ENCODE data around the gene SLC25A4. TPM values are rescaled to one million over a fixed set of nuclear protein-coding genes. Genes with fewer than 3 reads are reported as not detected.
"Not testable (repeated sequence)": the region's sequence is repeated elsewhere in the genome, so short reads cannot be mapped to it uniquely, and the experiment has no call there.

SLC25A4 gene
- total RNA-seq, 4 donors from 2014 or later = 360 to 914 (median 389) TPM

DNA sequence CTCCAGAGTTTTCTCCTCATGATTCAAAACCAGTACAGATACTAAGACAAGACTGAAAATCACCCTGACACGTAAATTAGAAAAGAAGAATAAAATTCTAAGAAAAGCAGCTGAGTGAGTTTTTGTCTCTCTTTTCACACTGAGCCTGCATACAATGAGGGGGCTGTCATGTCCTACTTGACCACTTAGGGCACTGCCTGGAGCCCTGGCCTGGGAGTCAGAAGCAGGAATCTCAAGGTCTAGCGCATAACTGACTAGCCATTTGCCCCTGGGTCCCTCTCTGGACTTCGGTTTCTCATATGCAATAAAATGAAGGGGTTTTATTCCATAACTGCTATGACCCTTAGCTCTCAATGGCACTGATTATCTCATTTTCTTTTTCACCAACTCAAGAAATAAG is 36.7 kb upstream of the SLC25A4 start:
- H3K27ac ChIP-seq = no peak overlapping the region
- no peaks in the 10 kb centered on the region for H3K27me3 ChIP-seq
- in situ Hi-C loops (cut with MboI; ENCODE audit: low sequenced_read_pairs in 4 of 4) (no loop called here), intact Hi-C loops (cut with DNase I; ENCODE audit: low total_unique reads) (no loop called here)
- no peaks in the 10 kb centered on the region for H3K36me3 ChIP-seq
- peaks cover 6 to 9% of the 10 kb centered on the region in 2 donors for H3K4me1 ChIP-seq
- TF ChIP-seq CTCF (IDR thresholded peaks at IDR 0.05 in 4 of 5, conservative IDR thresholded peaks at IDR 0.05 in 1 of 5) (no peak), POLR2A (IDR thresholded peaks at IDR 0.05) (no peak)
- no peaks in the 10 kb centered on the region for H3K9me3 ChIP-seq
- DNase-seq (no peak), ATAC-seq (no peak)
- H3K4me3 ChIP-seq = no peak overlapping the region

GRCh38 chr4:185107574-185107973 is 35.5 kb upstream of the SLC25A4 start:
- H3K9me3 ChIP-seq; ATAC-seq; DNase-seq; in situ Hi-C loops (cut with MboI; ENCODE audit: low sequenced_read_pairs in 4 of 4); H3K27ac ChIP-seq; H3K4me3 ChIP-seq; intact Hi-C loops (cut with DNase I; ENCODE audit: low total_unique reads); H3K36me3 ChIP-seq; H3K27me3 ChIP-seq: not testable (repeated sequence)
- peaks cover 17 to 22% of the 10 kb centered on the region in 2 donors for H3K4me1 ChIP-seq

DNA sequence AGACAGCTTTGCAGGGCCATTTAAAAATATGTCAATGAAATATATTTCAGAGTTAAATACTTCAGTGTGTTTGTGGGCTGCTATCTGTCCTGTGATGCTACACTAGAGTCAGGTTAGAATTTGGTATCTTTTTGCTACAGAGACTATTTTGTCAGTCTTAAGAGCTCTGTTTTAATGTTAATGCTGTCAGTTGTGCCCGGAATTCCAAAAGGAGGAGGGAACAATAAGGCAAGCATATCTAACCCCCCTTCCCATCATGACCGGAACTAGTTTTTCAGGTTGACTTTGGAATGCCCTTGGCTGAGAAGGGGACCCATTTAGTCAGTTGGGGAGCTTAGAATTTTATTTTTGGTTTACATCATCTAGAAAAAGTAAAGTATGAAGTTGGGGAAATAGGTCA is 34.9 kb upstream of the SLC25A4 start:
- DNase-seq (no peak), ATAC-seq (no peak)
- Histone ChIP-seq H3K36me3 (no peaks in the 10 kb centered on the region), H3K27ac (no peak overlapping the region), H3K4me1 (peaks cover 20 to 26% of the 10 kb centered on the region in 2 donors), H3K4me3 (no peak overlapping the region), H3K9me3 (no peaks in the 10 kb centered on the region), H3K27me3 (no peaks in the 10 kb centered on the region)
- in situ Hi-C loops (cut with MboI; ENCODE audit: low sequenced_read_pairs in 4 of 4) (no loop called here), intact Hi-C loops (cut with DNase I; ENCODE audit: low total_unique reads) (no loop called here)
- TF ChIP-seq POLR2A (IDR thresholded peaks at IDR 0.05) = no peak
- TF ChIP-seq CTCF (IDR thresholded peaks at IDR 0.05 in 4 of 5, conservative IDR thresholded peaks at IDR 0.05 in 1 of 5) = no peak

- intact Hi-C loops (cut with DNase I; ENCODE audit: low total_unique reads) (no loop called here), in situ Hi-C loops (cut with MboI; ENCODE audit: low sequenced_read_pairs in 4 of 4) (no loop called here)
- Histone ChIP-seq H3K4me1 (peaks cover 20 to 26% of the 10 kb centered on the region in 2 donors), H3K4me3 (no peak overlapping the region), H3K9me3 (no peaks in the 10 kb centered on the region), H3K27ac (no peak overlapping the region), H3K36me3 (no peaks in the 10 kb centered on the region), H3K27me3 (no peaks in the 10 kb centered on the region)
- no peak for ATAC-seq
- DNase-seq = no peak
- TF ChIP-seq POLR2A (IDR thresholded peaks at IDR 0.05) (no peak), CTCF (IDR thresholded peaks at IDR 0.05 in 4 of 5, conservative IDR thresholded peaks at IDR 0.05 in 1 of 5) (no peak)
Observed at GRCh38 chr4:185108669-185109068, 34.4 kb upstream of the SLC25A4 start.

- no peak for DNase-seq
Observed at GRCh38 chr4:185109736-185110135, 33.3 kb upstream of the SLC25A4 start.

More at GRCh38 chr4:185109736-185110135, 33.3 kb upstream of the SLC25A4 start:
- no peak for ATAC-seq
- no peaks in the 10 kb centered on the region for H3K9me3 ChIP-seq
- TF ChIP-seq POLR2A (IDR thresholded peaks at IDR 0.05) (no peak), CTCF (IDR thresholded peaks at IDR 0.05 in 4 of 5, conservative IDR thresholded peaks at IDR 0.05 in 1 of 5) (no peak)
- H3K4me3 ChIP-seq = no peak overlapping the region
- H3K27me3 ChIP-seq = no peaks in the 10 kb centered on the region
- H3K36me3 ChIP-seq = no peaks in the 10 kb centered on the region
- in situ Hi-C loops (cut with MboI; ENCODE audit: low sequenced_read_pairs in 4 of 4) = no loop called here
- peaks cover 20 to 26% of the 10 kb centered on the region in 2 donors for H3K4me1 ChIP-seq
- intact Hi-C loops (cut with DNase I; ENCODE audit: low total_unique reads) = loop anchor here (10.0 kb wide), 1 partner anchor 285 kb away; the partner anchor contains the start of gene ACSL1
- H3K27ac ChIP-seq = no peak overlapping the region

All from gastrocnemius medialis (tissue), 4 donors.